Muscle layer of colon (tissue), 2 donors: ENCODE data around the gene PRMT2.

Experiments used
- H3K27ac ChIP-seq: one replicate; pipeline ENCODE4 v1.7.0; 2013; ENCODE audit warnings: low read depth, mild to moderate bottlenecking, low read length, moderate library complexity
- H3K27me3 ChIP-seq, 2 donors: one replicate each; pipeline ENCODE4 v1.7.0; 2013; ENCODE audit warnings: low read length in 2 of 2, mild to moderate bottlenecking in 2 of 2; ENCODE audit not compliant: insufficient read depth in 2 of 2, control insufficient read depth in 1 of 2
- H3K36me3 ChIP-seq: one replicate; pipeline ENCODE4 v1.7.0; 2013; ENCODE audit warnings: mild to moderate bottlenecking, low read length; ENCODE audit not compliant: insufficient read depth
- H3K4me1 ChIP-seq: one replicate; pipeline ENCODE4 v1.7.0; 2013; ENCODE audit warnings: mild to moderate bottlenecking, low read length; ENCODE audit not compliant: insufficient read depth
- H3K4me3 ChIP-seq, 2 donors: one replicate each; pipeline ENCODE4 v1.7.0; 2013; ENCODE audit warnings: low read length in 2 of 2, low read depth in 1 of 2, mild to moderate bottlenecking in 1 of 2, moderate library complexity in 1 of 2
- H3K9ac ChIP-seq: one replicate; pipeline ENCODE4 v1.7.0; 2013; ENCODE audit warnings: low read length
- H3K9me3 ChIP-seq: one replicate; pipeline ENCODE4 v1.7.0; 2013; ENCODE audit warnings: mild to moderate bottlenecking, low read length
- donor health status: abdominal sarcoma.
- donor health status: Adenocarcinoma of cecum.

Gene PRMT2

GRCh38 chr21:46635324-46636180 lies at the start of gene PRMT2:
Gene PRMT2, plus strand, starts transcription at chr21:46635674. Its CDS starts 1,278 bp downstream, at chr21:46636952.
- H3K9me3 ChIP-seq = no peaks in the 10 kb centered on the region
- H3K27me3 ChIP-seq = no peaks in the 10 kb centered on the region
- H3K4me3 ChIP-seq = peak within 1 kb of the TSS; percentile 95 to 96
- H3K27ac ChIP-seq = peak within 1 kb of the TSS; percentile 93
- peak within 1 kb of the TSS; percentile 61 for H3K9ac ChIP-seq
- H3K4me1 ChIP-seq = peaks cover 34% of the 10 kb centered on the region
- peaks cover 6% of the 10 kb centered on the region for H3K36me3 ChIP-seq

DNA sequence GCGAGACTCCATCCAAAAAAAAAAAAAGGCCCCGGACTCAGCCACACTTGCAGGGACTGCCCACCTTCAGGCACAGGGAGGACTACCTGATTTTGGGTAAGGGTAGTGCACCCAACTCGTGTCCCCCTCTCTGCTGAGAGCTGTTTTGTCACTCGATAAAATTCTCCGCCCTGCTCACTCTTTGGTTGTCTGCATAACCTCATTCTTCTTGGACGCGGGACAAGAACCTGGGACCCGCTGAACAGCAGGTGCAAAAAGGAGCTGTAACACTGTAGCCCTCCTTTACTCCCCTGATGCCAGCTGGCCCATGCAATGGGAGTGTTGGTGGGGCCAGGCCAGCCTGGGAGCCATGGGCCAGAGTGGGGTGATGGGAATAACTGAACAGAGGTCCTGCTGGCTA lies 41.2 kb upstream of the PRMT2 start:
- Histone ChIP-seq H3K27ac (no peak overlapping the region), H3K9me3 (no peaks in the 10 kb centered on the region), H3K9ac (no peak overlapping the region), H3K36me3 (no peaks in the 10 kb centered on the region), H3K4me3 (no peak overlapping the region), H3K4me1 (no peaks in the 10 kb centered on the region), H3K27me3 (no peaks in the 10 kb centered on the region)

DNA sequence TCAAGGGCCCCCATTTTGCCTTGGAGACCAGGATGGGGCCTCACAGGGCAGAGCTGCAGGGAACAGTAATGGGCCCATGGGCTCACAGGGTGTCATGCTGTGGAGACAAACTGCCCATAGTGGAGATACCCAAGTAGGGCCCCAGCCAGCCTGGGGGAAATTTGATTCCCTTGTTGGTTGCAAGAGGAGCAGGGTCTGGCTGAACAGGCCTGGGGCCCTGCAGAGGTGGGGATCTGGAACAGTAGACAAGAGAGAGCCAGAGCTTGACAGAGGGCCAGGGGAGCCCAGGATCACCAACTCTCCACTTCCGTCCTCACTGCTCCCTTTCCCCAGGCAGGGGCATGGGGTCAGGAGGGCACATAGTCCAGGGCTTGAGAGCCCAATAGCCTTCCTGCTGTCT lies 39.3 kb upstream of the PRMT2 start:
- no peak overlapping the region for H3K27ac ChIP-seq
- H3K4me1 ChIP-seq = no peaks in the 10 kb centered on the region
- no peaks in the 10 kb centered on the region for H3K27me3 ChIP-seq
- no peaks in the 10 kb centered on the region for H3K9me3 ChIP-seq
- no peak overlapping the region for H3K4me3 ChIP-seq
- no peaks in the 10 kb centered on the region for H3K36me3 ChIP-seq
- H3K9ac ChIP-seq = no peak overlapping the region

- Histone ChIP-seq H3K4me1 (no peaks in the 10 kb centered on the region), H3K4me3 (no peak overlapping the region), H3K36me3 (no peaks in the 10 kb centered on the region), H3K27me3 (no peaks in the 10 kb centered on the region), H3K27ac (no peak overlapping the region), H3K9me3 (no peaks in the 10 kb centered on the region), H3K9ac (no peak overlapping the region)
These were observed 38.4 kb upstream of the PRMT2 start for GRCh38 chr21:46597031-46597430.

- no peaks in the 10 kb centered on the region for H3K9me3 ChIP-seq
- no peak overlapping the region for H3K27ac ChIP-seq
- H3K9ac ChIP-seq = no peak overlapping the region
These were observed 37.6 kb upstream of the PRMT2 start for GRCh38 chr21:46597896-46598343.

DNA sequence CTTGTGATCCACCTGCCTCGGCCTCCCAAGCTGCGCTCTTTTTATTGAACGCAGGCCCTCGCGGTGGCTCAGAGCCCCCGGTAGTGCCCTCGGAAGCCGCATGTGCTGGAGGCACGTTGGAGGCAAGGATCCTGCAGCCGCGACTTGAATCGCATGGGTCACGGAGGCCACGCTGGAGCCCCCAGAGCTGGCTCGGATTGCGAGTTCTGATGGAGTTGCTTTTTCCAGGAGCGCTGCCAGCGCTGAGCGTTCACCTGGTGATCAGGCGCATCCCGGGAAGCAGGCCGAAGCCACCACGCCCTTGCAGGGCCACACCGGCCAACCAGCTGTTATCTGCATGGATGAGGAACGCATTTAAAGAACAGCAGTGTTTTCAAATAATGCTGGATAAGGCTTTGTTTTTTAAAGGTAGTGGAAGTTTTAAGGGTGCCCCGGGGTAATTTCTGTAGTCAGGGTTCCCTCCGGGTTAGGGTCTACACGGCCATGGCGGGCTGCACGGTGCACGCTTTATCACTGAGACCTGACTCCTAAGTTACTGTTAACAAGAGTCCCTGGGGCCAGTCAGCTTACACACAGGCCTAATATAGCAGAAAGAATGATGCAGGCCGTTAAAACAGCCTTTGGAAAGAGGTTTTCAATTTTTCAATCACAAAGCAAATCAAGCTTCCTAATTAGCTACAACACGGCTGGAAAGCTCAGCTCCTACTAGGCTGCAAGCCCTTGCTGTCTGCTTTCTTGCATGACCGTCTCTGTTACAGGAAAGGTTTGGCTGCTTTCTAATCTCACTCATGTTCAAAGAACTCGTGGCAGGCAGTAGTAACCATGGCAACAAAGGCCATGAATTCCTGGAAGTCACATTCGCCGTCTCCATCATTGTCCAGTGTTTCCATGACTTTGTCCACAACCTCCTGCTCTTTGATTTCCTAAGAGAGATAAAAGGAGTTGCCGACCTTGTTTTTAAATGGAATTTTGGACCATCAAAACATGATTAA lies 36.6 kb upstream of the PRMT2 start:
- Histone ChIP-seq H3K9ac (no peak overlapping the region), H3K9me3 (no peaks in the 10 kb centered on the region), H3K27me3 (no peaks in the 10 kb centered on the region), H3K4me1 (no peaks in the 10 kb centered on the region), H3K4me3 (no peak overlapping the region), H3K27ac (no peak overlapping the region), H3K36me3 (no peaks in the 10 kb centered on the region)

More at GRCh38 chr21:46597896-46598343, 37.6 kb upstream of the PRMT2 start:
- H3K36me3 ChIP-seq = no peaks in the 10 kb centered on the region
- H3K4me3 ChIP-seq = no peak overlapping the region
- no peaks in the 10 kb centered on the region for H3K27me3 ChIP-seq
- no peaks in the 10 kb centered on the region for H3K4me1 ChIP-seq

DNA sequence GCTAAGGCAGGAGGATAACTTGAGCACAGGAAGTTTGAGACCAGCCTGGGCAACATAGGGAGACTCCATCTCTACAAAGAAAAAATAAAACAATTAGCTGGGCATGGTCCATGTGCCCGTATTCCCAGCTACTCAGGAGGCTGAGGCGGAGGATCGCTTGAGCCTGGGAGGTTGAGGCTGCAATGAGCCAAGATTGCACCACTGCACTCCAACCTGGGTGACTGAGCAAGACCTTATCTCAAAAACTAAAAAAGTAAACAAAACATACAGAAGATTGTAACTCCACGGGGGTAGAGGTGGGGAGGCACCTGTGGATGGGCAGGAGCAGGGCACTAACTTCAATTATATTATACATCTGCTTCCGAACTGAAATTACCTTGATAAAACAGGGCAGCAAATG lies 35.2 kb upstream of the PRMT2 start:
- no peaks in the 10 kb centered on the region for H3K4me1 ChIP-seq
- no peaks in the 10 kb centered on the region for H3K36me3 ChIP-seq
- no peak overlapping the region for H3K27ac ChIP-seq
- no peaks in the 10 kb centered on the region for H3K9me3 ChIP-seq
- no peak overlapping the region for H3K4me3 ChIP-seq
- H3K9ac ChIP-seq = no peak overlapping the region
- no peaks in the 10 kb centered on the region for H3K27me3 ChIP-seq

GRCh38 chr21:46600978-46601377 lies 34.5 kb upstream of the PRMT2 start:
- H3K27ac ChIP-seq = no peak overlapping the region
- no peak overlapping the region for H3K9ac ChIP-seq
- no peaks in the 10 kb centered on the region for H3K27me3 ChIP-seq
- no peaks in the 10 kb centered on the region for H3K9me3 ChIP-seq
- no peaks in the 10 kb centered on the region for H3K36me3 ChIP-seq
- H3K4me3 ChIP-seq = no peak overlapping the region
- no peaks in the 10 kb centered on the region for H3K4me1 ChIP-seq

DNA sequence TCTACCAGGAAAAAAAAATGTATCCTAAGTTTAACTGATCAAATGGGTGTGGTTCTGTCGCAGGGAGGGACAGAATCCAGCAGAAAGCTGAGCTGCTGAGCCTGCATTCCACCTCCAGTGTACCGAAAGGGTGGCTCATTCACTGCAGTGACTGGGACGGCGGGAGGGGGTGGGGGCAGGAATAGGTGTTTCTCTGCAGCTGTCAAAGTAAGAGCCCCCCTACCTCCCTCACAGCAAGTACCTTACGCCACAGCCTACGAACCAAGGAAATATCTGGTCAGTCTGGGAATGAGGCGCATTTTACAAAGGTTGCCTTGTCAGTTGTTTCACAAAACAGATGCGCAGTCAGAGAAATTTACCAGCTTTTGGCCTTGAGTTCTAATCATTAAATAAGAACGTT lies 32.2 kb upstream of the PRMT2 start:
- Histone ChIP-seq H3K9ac (no peak overlapping the region), H3K27me3 (no peaks in the 10 kb centered on the region), H3K4me3 (no peak overlapping the region), H3K27ac (no peak overlapping the region), H3K4me1 (no peaks in the 10 kb centered on the region), H3K36me3 (no peaks in the 10 kb centered on the region), H3K9me3 (no peaks in the 10 kb centered on the region)

GRCh38 chr21:46604329-46604974 lies 31.0 kb upstream of the PRMT2 start:
- H3K4me1 ChIP-seq = no peaks in the 10 kb centered on the region
- no peaks in the 10 kb centered on the region for H3K27me3 ChIP-seq
- no peak overlapping the region for H3K4me3 ChIP-seq
- H3K9me3 ChIP-seq = no peaks in the 10 kb centered on the region
- no peak overlapping the region for H3K27ac ChIP-seq
- H3K36me3 ChIP-seq = no peaks in the 10 kb centered on the region
- H3K9ac ChIP-seq = no peak overlapping the region
